ENCODE measurements around the gene PTDSS2. TPM values are rescaled to one million over a fixed set of nuclear protein-coding genes. Genes with fewer than 3 reads are reported as not detected.

The PTDSS2 gene
- total and polyA plus RNA-seq, 10 donors = 11.0 to 40.7 (median 25.7) TPM

DNA sequence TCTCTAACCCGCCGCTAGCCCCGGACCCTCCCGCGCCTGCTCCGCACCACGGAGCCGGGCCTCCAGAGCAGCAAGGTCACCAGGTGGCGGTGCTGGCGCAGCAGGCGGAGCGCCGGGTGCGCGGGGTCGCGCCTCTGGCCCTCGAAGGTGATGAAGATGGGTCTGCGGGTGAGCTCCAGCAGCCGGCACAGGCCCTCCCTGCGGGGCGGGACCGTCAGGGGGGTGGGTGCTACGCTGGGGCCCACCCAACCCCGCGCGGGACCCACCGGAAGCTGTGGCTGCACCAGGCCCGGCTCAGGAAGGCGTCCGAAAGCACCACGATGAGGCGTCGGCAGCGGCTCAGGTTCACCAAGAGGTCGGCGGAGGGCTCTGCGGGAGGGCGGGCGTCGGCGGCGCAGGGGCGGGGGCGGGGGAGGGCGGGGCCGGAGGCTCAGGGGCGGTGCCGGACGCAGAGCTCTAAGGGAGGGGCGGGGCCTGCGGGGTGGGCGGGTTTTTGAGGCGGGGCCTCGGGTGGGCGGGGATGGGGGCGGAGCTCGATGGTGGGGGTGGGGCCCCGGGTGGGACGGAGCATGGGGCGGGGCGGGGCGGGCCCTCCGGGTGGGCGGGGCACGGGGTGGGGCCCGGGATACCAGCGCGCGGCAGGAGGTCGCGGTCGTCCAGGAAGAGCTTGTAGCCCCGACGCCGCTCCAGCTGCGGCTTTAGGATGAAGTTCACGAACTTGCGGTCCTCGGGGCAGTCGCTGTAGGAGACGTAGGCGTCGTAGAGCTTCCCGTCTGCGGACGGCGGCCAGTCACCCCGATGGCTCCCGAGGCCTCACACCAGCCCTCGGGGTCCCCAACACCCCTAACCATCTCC lies 43.1 kb upstream of the PTDSS2 start:
- intact Hi-C loops (cut with DNase I; ENCODE audit: low total_unique reads) = loop anchor here (5.0 kb wide), 1 partner anchor 45 kb away; the partner anchor contains the start of gene PTDSS2
- H3K9me3 ChIP-seq = no peaks in the 10 kb centered on the region
- peak overlapping the region; percentile 53 to 92 (median 84) for H3K27ac ChIP-seq
- peak; percentile 98 for DNase-seq
- H3K36me3 ChIP-seq = peaks cover 0 to 12% (median 0%) of the 10 kb centered on the region in 6 donors
- peak overlapping the region; percentile 45 to 82 (median 52) for H3K4me3 ChIP-seq
- peaks cover 10 to 51% (median 34%) of the 10 kb centered on the region in 6 donors for H3K4me1 ChIP-seq
- no peak for TF ChIP-seq POLR2A (IDR thresholded peaks at IDR 0.05)
- TF ChIP-seq POLR2AphosphoS5 (IDR thresholded peaks at IDR 0.05) = peak; percentile 76 to 87 (median 78)
- TF ChIP-seq, protein P1, sequence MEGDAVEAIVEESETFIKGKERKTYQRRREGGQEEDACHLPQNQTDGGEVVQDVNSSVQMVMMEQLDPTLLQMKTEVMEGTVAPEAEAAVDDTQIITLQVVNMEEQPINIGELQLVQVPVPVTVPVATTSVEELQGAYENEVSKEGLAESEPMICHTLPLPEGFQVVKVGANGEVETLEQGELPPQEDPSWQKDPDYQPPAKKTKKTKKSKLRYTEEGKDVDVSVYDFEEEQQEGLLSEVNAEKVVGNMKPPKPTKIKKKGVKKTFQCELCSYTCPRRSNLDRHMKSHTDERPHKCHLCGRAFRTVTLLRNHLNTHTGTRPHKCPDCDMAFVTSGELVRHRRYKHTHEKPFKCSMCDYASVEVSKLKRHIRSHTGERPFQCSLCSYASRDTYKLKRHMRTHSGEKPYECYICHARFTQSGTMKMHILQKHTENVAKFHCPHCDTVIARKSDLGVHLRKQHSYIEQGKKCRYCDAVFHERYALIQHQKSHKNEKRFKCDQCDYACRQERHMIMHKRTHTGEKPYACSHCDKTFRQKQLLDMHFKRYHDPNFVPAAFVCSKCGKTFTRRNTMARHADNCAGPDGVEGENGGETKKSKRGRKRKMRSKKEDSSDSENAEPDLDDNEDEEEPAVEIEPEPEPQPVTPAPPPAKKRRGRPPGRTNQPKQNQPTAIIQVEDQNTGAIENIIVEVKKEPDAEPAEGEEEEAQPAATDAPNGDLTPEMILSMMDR (IDR thresholded peaks at IDR 0.05 in 8 of 11, conservative IDR thresholded peaks at IDR 0.05 in 3 of 11) = peak in 4 of 11 experiments; percentile 11 to 37 (median 28)
- H3K27me3 ChIP-seq (replicated peaks in 1 of 7) = peaks cover 0 to 11% (median 6%) of the 10 kb centered on the region in 7 donors
- WGBS, 5 donors = 2 to 30% (median 5%) methylated on average over 9 to 91 of the region's 91 CpGs

DNA sequence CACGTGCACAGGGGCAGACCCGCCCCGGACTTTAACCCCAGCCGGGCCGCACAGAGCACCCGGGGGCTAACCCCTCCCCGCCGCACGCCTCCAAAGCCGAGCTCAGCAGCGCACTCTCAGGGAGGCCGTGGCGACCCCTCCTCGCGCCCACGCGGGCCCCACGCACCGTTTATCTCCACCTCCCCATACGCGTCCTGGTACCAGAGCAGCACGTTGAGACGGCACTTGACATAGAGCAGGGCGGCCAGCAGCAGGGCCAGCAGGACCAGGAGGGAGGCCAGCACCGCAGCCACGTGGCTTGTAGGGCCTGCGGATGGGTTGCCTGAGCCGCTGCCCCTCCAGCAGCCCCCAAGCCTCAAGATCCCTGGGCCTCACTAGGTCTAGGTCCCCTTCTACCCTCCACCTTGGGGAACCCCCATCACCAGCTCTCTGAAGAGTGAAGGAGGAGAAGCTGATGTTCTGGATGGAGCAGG lies 42.4 kb upstream of the PTDSS2 start:
- Histone ChIP-seq H3K27ac (peak overlapping the region in 7 of 8 donors; percentile 58 to 92 (median 73)), H3K9me3 (no peaks in the 10 kb centered on the region), H3K4me1 (peaks cover 11 to 54% (median 35%) of the 10 kb centered on the region in 6 donors), H3K4me3 (peak overlapping the region in 5 of 8 donors; percentile 10 to 82 (median 53)), H3K27me3 (replicated peaks in 1 of 7) (peaks cover 0 to 11% (median 6%) of the 10 kb centered on the region in 7 donors), H3K36me3 (peaks cover 0 to 12% (median 0%) of the 10 kb centered on the region in 6 donors)
- 73 to 81% (median 77%) methylated on average over 17 to 28 of the region's 28 CpGs for WGBS, 5 donors
- TF ChIP-seq, protein P1 (IDR thresholded peaks at IDR 0.05 in 8 of 11, conservative IDR thresholded peaks at IDR 0.05 in 3 of 11) = no peak
- TF ChIP-seq POLR2AphosphoS5 (IDR thresholded peaks at IDR 0.05) (peak in 2 of 3 donors; percentile 18 to 61), POLR2A (IDR thresholded peaks at IDR 0.05) (no peak)
- intact Hi-C loops (cut with DNase I; ENCODE audit: low total_unique reads) = loop anchor here (5.0 kb wide), 1 partner anchor 45 kb away; the partner anchor contains the start of gene PTDSS2
- DNase-seq = no peak

DNA sequence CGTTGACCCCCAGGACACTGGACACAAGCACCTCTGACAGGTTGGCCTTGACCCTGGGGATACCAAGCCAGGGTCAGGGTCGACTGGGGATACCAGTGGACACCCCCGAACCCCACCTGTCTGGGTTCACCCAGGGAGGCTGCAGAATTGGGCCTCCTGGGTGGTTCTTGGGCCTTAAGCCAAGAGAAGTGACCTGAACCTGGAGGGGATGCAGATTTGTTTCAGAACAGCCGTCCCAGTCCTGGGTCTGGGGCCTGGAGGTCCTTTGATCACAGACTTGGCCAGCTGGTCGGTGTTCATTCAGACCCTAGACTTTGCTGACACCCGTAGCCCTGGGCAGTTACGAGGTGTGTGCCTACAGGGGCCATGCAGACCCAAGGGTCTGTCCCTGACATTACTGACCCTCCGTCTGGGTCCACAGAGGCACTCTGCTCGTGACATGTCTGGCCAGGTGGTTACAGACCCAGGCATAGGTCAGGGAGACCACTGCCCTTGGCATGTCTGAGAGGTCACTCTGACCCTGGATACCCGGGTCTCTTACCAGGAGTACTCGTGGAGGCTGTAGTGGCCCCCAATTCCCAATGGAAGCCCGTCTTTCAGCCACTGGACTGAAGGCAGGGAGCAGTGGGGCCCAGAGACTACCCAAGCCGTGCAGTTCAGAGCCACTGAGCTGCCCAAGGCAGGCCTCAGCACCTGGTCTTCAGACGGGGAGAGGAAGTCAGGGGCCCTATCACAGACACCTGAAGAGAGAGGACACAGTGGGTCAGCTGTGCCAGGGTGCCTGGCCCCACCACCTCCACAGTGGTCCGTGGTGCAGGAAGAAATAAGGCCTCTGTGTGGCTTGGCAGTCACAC lies 41.7 kb upstream of the PTDSS2 start:
- no peak for TF ChIP-seq POLR2AphosphoS5 (IDR thresholded peaks at IDR 0.05)
- TF ChIP-seq, protein P1 (IDR thresholded peaks at IDR 0.05 in 8 of 11, conservative IDR thresholded peaks at IDR 0.05 in 3 of 11) = no peak
- no peak overlapping the region for H3K4me3 ChIP-seq
- peak overlapping the region in 3 of 8 donors; percentile 87 to 92 (median 87) for H3K27ac ChIP-seq
- H3K36me3 ChIP-seq = peaks cover 0 to 12% (median 0%) of the 10 kb centered on the region in 6 donors
- WGBS, 5 donors = 85 to 91% (median 85%) methylated on average over 8 to 15 of the region's 15 CpGs
- no peaks in the 10 kb centered on the region for H3K9me3 ChIP-seq
- intact Hi-C loops (cut with DNase I; ENCODE audit: low total_unique reads) = loop anchor here (5.0 kb wide), 1 partner anchor 44 kb away; the partner anchor contains the start of gene PTDSS2
- no peak for DNase-seq
- peaks cover 13 to 60% (median 42%) of the 10 kb centered on the region in 6 donors for H3K4me1 ChIP-seq
- H3K27me3 ChIP-seq (replicated peaks in 1 of 7) = peaks cover 0 to 7% (median 2%) of the 10 kb centered on the region in 7 donors
